Hepatocyte (in vitro differentiated cells): ENCODE results near the gene CDH15. TPM values are rescaled to one million over a fixed set of nuclear protein-coding genes. Genes with fewer than 3 reads are reported as not detected.
A peak's percentile ranks its signal among the peaks of the same experiment; 100 is the strongest.

Source experiments
- DNase-seq: peaks from one replicate; pipeline ENCODE4 v3.0.0-alpha.2; 2016; ENCODE audit warnings: low spot score
- H2AFZ ChIP-seq: fragments of 200-600 bp; sonication (generic); 2 replicates; pipeline ENCODE4 v1.6.0; 2016; ENCODE audit warnings: antibody characterized with exemption, mild to moderate bottlenecking
- H3K27ac ChIP-seq: fragments of 200-600 bp; sonication (generic); 2 replicates; pipeline ENCODE4 v1.5.1; 2016; ENCODE audit warnings: mild to moderate bottlenecking
- H3K27me3 ChIP-seq: fragments of 200-600 bp; sonication (generic); 2 replicates; pipeline ENCODE4 v1.6.1; 2016
- H3K36me3 ChIP-seq: fragments of 200-600 bp; sonication (generic); replicated peaks from 2 replicates; pipeline ENCODE4 v1.5.1; 2016; ENCODE audit warnings: low read depth; ENCODE audit not compliant: insufficient read depth
- H3K4me1 ChIP-seq: fragments of 200-600 bp; sonication (generic); 2 replicates; pipeline ENCODE4 v1.5.1; 2016; ENCODE audit warnings: mild to moderate bottlenecking, moderate library complexity; ENCODE audit not compliant: insufficient read depth
- H3K4me2 ChIP-seq: fragments of 200-600 bp; sonication (generic); 2 replicates; pipeline ENCODE4 v1.6.0; 2016
- H3K4me3 ChIP-seq: fragments of 200-600 bp; sonication (generic); 2 replicates; pipeline ENCODE4 v1.5.1; 2016; ENCODE audit warnings: mild to moderate bottlenecking
- H3K79me2 ChIP-seq: fragments of 200-600 bp; sonication (generic); 2 replicates; pipeline ENCODE4 v1.6.0; 2017; ENCODE audit warnings: mild to moderate bottlenecking
- H3K9me2 ChIP-seq: fragments of 200-600 bp; sonication (generic); replicated peaks from 2 replicates; pipeline ENCODE4 v1.6.0; 2017; ENCODE audit warnings: mild to moderate bottlenecking; ENCODE audit not compliant: insufficient read depth
- H3K9me3 ChIP-seq: fragments of 200-600 bp; sonication (generic); 2 replicates; pipeline ENCODE4 v1.5.1; 2016; ENCODE audit warnings: low read depth, mild to moderate bottlenecking
- H4K20me1 ChIP-seq: fragments of 200-600 bp; sonication (generic); 2 replicates; pipeline ENCODE4 v1.6.0; 2016; ENCODE audit warnings: mild to moderate bottlenecking; ENCODE audit not compliant: insufficient read depth, poor library complexity, severe bottlenecking
- CTCF ChIP-seq: fragments of 200-600 bp; sonication (generic); IDR thresholded peaks from 2 replicates; pipeline ENCODE4 v1.5.1; 2016; ENCODE audit warnings: antibody characterized with exemption, mild to moderate bottlenecking; ENCODE audit not compliant: poor library complexity
- EZH2 ChIP-seq: fragments of 200-600 bp; sonication (generic); IDR thresholded peaks from 2 replicates; pipeline ENCODE4 v1.6.1; 2016; ENCODE audit warnings: antibody characterized with exemption, mild to moderate bottlenecking, borderline replicate concordance
- EZH2phosphoT487 ChIP-seq: fragments of 200-600 bp; sonication (generic); IDR thresholded peaks from one replicate; pipeline ENCODE4 v1.6.1; 2018; ENCODE audit warnings: antibody characterized with exemption, mild to moderate bottlenecking, low read depth, moderate library complexity; ENCODE audit not compliant: unreplicated experiment, severe bottlenecking
- WGBS: methylation state at CpG from one replicate; pipeline ENCODE4 v1.1.6; 2016; ENCODE audit warnings: low lambda C conversion rate; ENCODE audit errors: missing lambda C conversion rate; 5-methylcytosine and 5-hydroxymethylcytosine counted together
- polyA plus RNA-seq: library from polyadenylated mRNA; unstranded; fragments of >200 nt; fragmentation: Nextera tagmentation; extraction: Ambion mirVana; gene quantifications from 2 replicates; pipeline ENCODE4 v1.2.1, GENCODE V29; 2016
- total RNA-seq: library from RNA; depleted of rRNA; stranded (reverse); fragments of >200 nt; gene quantifications from 2 replicates; pipeline ENCODE4 v1.2.3, GENCODE V29; 2014

The CDH15 gene
- total and polyA plus RNA-seq, 2 experiments from 2014 or later: 0.13 to 0.47 TPM

GRCh38 chr16:89154390-89155183 is 17.0 kb upstream of the CDH15 start:
- Histone ChIP-seq H3K79me2 (no peaks in the 10 kb centered on the region), H3K9me2 (no peaks in the 10 kb centered on the region), H3K27ac (no peak overlapping the region), H3K4me2 (no peak overlapping the region), H3K36me3 (no peaks in the 10 kb centered on the region), H2AFZ (no peak overlapping the region), H3K27me3 (no peaks in the 10 kb centered on the region), H3K4me1 (peaks cover 13% of the 10 kb centered on the region), H3K4me3 (no peak overlapping the region), H3K9me3 (no peaks in the 10 kb centered on the region), H4K20me1 (no peaks in the 10 kb centered on the region)
- TF ChIP-seq CTCF (no peak), EZH2phosphoT487 (no peak), EZH2 (no peak)
- 85% methylated on average over 23 of the region's 24 CpGs for WGBS
- no peak for DNase-seq

GRCh38 chr16:89155184-89155679 is 16.3 kb upstream of the CDH15 start:
- Histone ChIP-seq H3K27ac (peak overlapping the region; percentile 69), H4K20me1 (no peaks in the 10 kb centered on the region), H3K4me1 (peaks cover 13% of the 10 kb centered on the region), H3K4me3 (no peak overlapping the region), H2AFZ (no peak overlapping the region), H3K79me2 (no peaks in the 10 kb centered on the region), H3K9me3 (no peaks in the 10 kb centered on the region), H3K36me3 (no peaks in the 10 kb centered on the region), H3K4me2 (no peak overlapping the region), H3K27me3 (no peaks in the 10 kb centered on the region), H3K9me2 (no peaks in the 10 kb centered on the region)
- TF ChIP-seq EZH2: no peak
- TF ChIP-seq CTCF: no peak
- no peak for TF ChIP-seq EZH2phosphoT487
- peak; percentile 67 for DNase-seq
- WGBS: 56% methylated on average over 19 of the region's 19 CpGs

- DNase-seq: no peak
- WGBS: 81% methylated on average over 24 of the region's 24 CpGs
These were observed 15.5 kb upstream of the CDH15 start for GRCh38 chr16:89155851-89156739.

More at GRCh38 chr16:89155851-89156739, 15.5 kb upstream of the CDH15 start:
- H3K79me2 ChIP-seq: no peaks in the 10 kb centered on the region
- no peaks in the 10 kb centered on the region for H3K9me2 ChIP-seq
- peaks cover 13% of the 10 kb centered on the region for H3K4me1 ChIP-seq
- H3K9me3 ChIP-seq: no peaks in the 10 kb centered on the region
- TF ChIP-seq EZH2phosphoT487: no peak
- no peaks in the 10 kb centered on the region for H4K20me1 ChIP-seq
- H2AFZ ChIP-seq: no peak overlapping the region
- H3K27me3 ChIP-seq: no peaks in the 10 kb centered on the region
- H3K36me3 ChIP-seq: no peaks in the 10 kb centered on the region
- H3K4me2 ChIP-seq: no peak overlapping the region
- peak overlapping the region; percentile 69 for H3K27ac ChIP-seq
- H3K4me3 ChIP-seq: no peak overlapping the region
